SK-N-SH (cell line): ENCODE measurements around the gene KCNQ2.

Experiments
- CTCF ChIP-seq: fragments of 200-600 bp; sonication (generic); IDR thresholded peaks from 2 replicates; pipeline ENCODE4 v1.6.1; 2017; ENCODE audit warnings: antibody characterized with exemption, mild to moderate bottlenecking, moderate library complexity
- ELF1 ChIP-seq: IDR thresholded peaks from 2 replicates; pipeline ENCODE4 v1.4.0; 2012
- FOSL2 ChIP-seq: IDR thresholded peaks from 2 replicates; pipeline ENCODE4 v1.4.0; 2012; ENCODE audit warnings: low read depth, mild to moderate bottlenecking, moderate library complexity, borderline replicate concordance
- FOXM1 ChIP-seq: IDR thresholded peaks from 2 replicates; pipeline ENCODE4 v1.4.0; 2012; ENCODE audit warnings: low read depth, mild to moderate bottlenecking
- GABPA ChIP-seq: IDR thresholded peaks from 2 replicates; pipeline ENCODE4 v1.4.0; 2012; ENCODE audit warnings: low read depth, mild to moderate bottlenecking
- RCOR1 ChIP-seq: fragments of 150-350 bp; IDR thresholded peaks from 2 replicates; pipeline ENCODE4 v1.6.1; 2017; ENCODE audit warnings: antibody characterized with exemption, low read length
- RXRA ChIP-seq: IDR thresholded peaks from 2 replicates; pipeline ENCODE4 v1.4.0; 2012; ENCODE audit warnings: low read depth, mild to moderate bottlenecking, borderline replicate concordance
- SIN3A ChIP-seq: IDR thresholded peaks from 2 replicates; pipeline ENCODE4 v1.6.1; 2012; ENCODE audit warnings: low read depth, mild to moderate bottlenecking, low read length, moderate library complexity, borderline replicate concordance
- TCF12 ChIP-seq: IDR thresholded peaks from 2 replicates; pipeline ENCODE4 v1.4.0; 2012
- ZBTB33 ChIP-seq: IDR thresholded peaks from 2 replicates; pipeline ENCODE4 v1.4.0; 2012; ENCODE audit warnings: low read depth, borderline replicate concordance
- TF ChIP-seq, protein P1 (sequence below): fragments of 150-350 bp; IDR thresholded peaks from 2 replicates; pipeline ENCODE4 v1.6.1; 2017; ENCODE audit warnings: antibody characterized with exemption, low read length, low read depth, borderline replicate concordance

DNA sequence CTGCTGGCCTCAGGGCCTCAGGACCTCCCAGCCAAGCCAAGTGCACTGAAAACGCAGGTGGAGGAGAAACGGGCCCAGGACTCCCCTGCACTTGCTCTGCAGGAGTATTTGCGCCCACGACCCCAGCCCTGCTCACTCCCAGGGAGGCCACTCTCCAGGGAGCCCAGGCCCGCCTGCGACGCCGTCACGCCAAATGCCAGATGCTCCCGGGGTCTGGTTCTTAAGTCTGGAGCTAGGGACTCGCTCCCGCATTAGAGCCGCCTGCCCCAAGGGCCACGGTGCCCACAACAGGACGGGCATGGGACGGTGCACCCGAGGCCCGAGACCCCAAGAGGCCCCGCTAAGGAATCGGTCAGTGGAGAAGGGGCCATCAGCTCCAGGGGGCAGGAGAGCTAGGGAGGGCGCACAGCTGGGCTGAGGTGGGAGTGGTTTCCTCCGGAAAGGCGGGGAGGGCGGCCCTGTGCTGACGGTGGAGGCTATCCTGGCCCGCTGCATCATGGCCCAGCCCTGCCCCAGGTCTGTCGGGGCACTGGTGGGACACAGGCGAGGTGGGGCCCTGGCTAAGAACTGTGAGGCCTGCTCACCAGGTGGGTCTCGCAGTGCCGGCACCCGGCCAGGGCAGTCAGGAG lies 67.2 kb downstream of the KCNQ2 start:
- TF ChIP-seq CTCF (no peak), GABPA (no peak), FOSL2 (no peak), RXRA (no peak), ELF1 (no peak), ZBTB33 (no peak), FOXM1 (no peak), SIN3A (no peak), TCF12 (no peak), RCOR1 (no peak)
- TF ChIP-seq, protein P1, sequence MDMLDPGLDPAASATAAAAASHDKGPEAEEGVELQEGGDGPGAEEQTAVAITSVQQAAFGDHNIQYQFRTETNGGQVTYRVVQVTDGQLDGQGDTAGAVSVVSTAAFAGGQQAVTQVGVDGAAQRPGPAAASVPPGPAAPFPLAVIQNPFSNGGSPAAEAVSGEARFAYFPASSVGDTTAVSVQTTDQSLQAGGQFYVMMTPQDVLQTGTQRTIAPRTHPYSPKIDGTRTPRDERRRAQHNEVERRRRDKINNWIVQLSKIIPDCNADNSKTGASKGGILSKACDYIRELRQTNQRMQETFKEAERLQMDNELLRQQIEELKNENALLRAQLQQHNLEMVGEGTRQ = no peak
